GM21737 (cell line): ENCODE results near the gene BPIFB3.
"Not testable (repeated sequence)": the region's sequence is repeated elsewhere in the genome, so short reads cannot be mapped to it uniquely, and the experiment has no call there.

Experiments used
- ATAC-seq: cut with Tn5 transposase; IDR thresholded peaks from one replicate; pipeline ENCODE4 v1.9.1; 2021; ENCODE audit warnings: mild to moderate bottlenecking, moderate library complexity; ENCODE audit not compliant: unreplicated experiment

BPIFB3 gene

DNA sequence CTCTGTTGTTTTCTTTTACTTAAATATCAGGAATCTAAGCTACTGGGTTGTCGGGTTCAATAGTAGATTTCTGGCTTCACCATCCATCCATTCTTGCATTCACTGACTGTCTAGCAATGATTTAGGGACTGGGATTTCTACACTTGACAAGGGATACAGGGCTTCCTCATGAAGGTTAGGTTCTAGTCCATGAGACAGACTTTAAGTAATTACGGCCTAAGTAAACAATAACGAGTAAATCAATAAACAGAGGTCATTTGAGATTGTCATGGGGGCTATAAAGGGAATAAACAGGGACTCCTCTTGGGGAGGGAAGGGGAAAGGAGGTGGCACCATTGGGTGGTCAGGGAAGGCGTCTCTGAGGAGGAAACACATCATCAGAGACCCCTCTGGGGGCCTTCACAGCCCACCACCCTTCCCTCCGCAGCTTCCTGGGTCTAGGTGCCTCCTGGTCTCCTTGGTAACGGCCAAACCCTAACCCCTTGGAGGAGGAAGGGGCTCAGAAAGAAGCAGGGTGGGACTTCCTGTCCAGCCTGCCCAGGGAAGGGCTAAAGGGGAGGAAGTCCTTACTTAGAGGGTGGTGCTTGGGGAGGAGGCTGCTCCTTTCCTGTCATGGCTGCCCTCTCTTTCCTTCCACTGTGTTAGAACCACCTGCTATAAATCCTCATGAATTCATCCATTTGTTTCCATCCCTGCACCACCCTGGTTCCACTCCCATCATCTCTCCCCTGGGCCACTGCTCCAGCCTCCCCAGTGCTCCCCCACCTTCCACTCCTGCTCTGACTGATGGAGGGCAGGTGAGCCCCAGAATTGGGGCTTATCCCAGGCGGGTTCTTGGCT, 59.1 kb downstream of the BPIFB3 start:
- no peak for ATAC-seq

GRCh38 chr20:33113387-33113908, 59.7 kb downstream of the BPIFB3 start:
- ATAC-seq: no peak

DNA sequence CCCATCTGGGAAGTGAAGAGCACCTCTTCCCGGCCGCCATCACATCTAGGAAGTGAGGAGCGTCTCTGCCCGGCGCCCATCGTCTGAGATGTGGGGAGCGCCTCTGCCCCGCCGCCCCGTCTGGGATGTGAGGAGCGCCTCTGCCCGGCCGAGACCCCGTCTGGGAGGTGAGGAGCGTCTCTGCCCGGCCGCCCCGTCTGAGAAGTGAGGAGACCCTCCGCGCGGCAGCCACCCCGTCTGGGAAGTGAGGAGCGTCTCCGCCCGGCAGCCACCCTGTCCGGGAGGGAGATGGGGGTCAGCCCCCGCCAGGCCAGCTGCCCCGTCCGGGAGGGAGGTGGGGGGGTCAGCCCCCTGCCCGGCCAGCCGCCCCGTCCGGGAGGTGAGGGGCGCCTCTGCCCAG, 61.8 kb downstream of the BPIFB3 start:
- not testable (repeated sequence) for ATAC-seq

- ATAC-seq: no peak
Measured at GRCh38 chr20:33119725-33120720, 66.3 kb downstream of the BPIFB3 start.

DNA sequence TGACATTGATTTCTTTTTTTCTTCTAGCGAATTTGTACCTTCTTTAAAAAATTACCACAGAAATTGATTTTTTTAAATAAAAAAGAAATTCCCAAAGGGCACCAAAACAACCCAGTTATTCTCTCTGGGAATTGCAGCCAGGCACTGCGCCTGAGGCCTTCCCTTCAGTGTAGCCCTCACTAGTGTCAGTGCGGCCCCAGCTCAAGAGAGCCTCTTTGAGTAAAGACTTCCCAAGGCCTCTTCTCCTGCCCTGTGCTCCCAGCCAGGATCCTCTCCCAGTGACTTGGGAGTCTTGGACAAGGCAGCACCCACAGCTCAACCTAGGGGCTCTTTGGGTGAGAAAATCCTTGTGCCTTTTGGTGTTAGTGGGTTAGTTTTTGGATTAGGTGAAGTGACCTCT, 67.2 kb downstream of the BPIFB3 start:
- no peak for ATAC-seq

GRCh38 chr20:33122297-33122696, 68.6 kb downstream of the BPIFB3 start:
- not testable (repeated sequence) for ATAC-seq
